ENCODE data around the gene ERLIN1.

- TF ChIP-seq CTCF (IDR thresholded peaks at IDR 0.05; ENCODE audit: insufficient read depth, low read length) (no peak), GABPA (IDR thresholded peaks at IDR 0.05; ENCODE audit: low read depth) (no peak), REST (IDR thresholded peaks at IDR 0.05; ENCODE audit: insufficient replicate concordance, low read depth) (no peak), POLR2AphosphoS5 (IDR thresholded peaks at IDR 0.05; ENCODE audit: low read depth) (no peak)
Measured at GRCh38 chr10:100157156-100157555, 28.7 kb downstream of the ERLIN1 start.

Measured in HL-60 (cell line).